GM23338 (cell line): ENCODE measurements around the gene TBC1D16.
"Not testable (repeated sequence)": the region's sequence is repeated elsewhere in the genome, so short reads cannot be mapped to it uniquely, and the experiment has no call there.

Source experiments
- CREB1 ChIP-seq: fragments of 250-450 bp; sonication (Bioruptor Pico); IDR thresholded peaks from 2 replicates; pipeline ENCODE4 v1.5.0; 2020; ENCODE audit warnings: low read depth, mild to moderate bottlenecking, moderate library complexity
- POLR2AphosphoS5 ChIP-seq: IDR thresholded peaks from 2 replicates; pipeline ENCODE4 v1.6.1; 2016; ENCODE audit warnings: antibody characterized with exemption, low read depth
- ZNF331 ChIP-seq: fragments of 250-450 bp; sonication (Bioruptor Pico); IDR thresholded peaks from 2 replicates; pipeline ENCODE4 v1.5.0; 2020; ENCODE audit warnings: low read depth, mild to moderate bottlenecking, moderate library complexity
- TF ChIP-seq, protein P1 (sequence below), 2 experiments: fragments of 200-600 bp in 1 of 2; sonication (generic) in 1 of 2; conservative IDR thresholded peaks; 2 replicates each; pipeline versions ENCODE4 v1.5.1 to v1.6.1; 2016 to 2017; ENCODE audit warnings: antibody characterized with exemption in 2 of 2, low read depth in 2 of 2, mild to moderate bottlenecking in 2 of 2, moderate library complexity in 1 of 2
- TF ChIP-seq, protein P2 (sequence below): IDR thresholded peaks from one replicate; pipeline ENCODE4 v1.6.1; 2018; ENCODE audit warnings: antibody characterized with exemption; ENCODE audit not compliant: unreplicated experiment

DNA sequence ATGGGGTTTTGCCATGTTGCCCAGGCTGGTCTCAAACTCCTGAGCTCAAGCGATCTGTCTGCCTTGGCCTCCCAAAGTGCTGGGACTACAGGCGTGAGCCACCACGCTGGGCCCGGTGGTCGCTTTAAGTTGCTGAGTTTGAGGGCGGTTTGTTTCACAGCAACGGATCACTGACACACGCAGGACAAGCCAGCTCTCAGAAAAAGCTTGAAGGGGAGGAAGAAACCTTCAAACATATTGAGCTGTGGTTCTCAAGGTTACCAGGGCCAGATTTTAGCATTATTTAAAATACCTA lies 79.3 kb downstream of the TBC1D16 start:
- TF ChIP-seq, protein P1, sequence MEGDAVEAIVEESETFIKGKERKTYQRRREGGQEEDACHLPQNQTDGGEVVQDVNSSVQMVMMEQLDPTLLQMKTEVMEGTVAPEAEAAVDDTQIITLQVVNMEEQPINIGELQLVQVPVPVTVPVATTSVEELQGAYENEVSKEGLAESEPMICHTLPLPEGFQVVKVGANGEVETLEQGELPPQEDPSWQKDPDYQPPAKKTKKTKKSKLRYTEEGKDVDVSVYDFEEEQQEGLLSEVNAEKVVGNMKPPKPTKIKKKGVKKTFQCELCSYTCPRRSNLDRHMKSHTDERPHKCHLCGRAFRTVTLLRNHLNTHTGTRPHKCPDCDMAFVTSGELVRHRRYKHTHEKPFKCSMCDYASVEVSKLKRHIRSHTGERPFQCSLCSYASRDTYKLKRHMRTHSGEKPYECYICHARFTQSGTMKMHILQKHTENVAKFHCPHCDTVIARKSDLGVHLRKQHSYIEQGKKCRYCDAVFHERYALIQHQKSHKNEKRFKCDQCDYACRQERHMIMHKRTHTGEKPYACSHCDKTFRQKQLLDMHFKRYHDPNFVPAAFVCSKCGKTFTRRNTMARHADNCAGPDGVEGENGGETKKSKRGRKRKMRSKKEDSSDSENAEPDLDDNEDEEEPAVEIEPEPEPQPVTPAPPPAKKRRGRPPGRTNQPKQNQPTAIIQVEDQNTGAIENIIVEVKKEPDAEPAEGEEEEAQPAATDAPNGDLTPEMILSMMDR (conservative IDR thresholded peaks at IDR 0.05; ENCODE audit: low read depth in 2 of 2), result not testable (repeated sequence)
- TF ChIP-seq CREB1 (CRISPR knock-in tag); POLR2AphosphoS5; ZNF331 (CRISPR knock-in tag): not testable (repeated sequence)
- TF ChIP-seq, protein P2, sequence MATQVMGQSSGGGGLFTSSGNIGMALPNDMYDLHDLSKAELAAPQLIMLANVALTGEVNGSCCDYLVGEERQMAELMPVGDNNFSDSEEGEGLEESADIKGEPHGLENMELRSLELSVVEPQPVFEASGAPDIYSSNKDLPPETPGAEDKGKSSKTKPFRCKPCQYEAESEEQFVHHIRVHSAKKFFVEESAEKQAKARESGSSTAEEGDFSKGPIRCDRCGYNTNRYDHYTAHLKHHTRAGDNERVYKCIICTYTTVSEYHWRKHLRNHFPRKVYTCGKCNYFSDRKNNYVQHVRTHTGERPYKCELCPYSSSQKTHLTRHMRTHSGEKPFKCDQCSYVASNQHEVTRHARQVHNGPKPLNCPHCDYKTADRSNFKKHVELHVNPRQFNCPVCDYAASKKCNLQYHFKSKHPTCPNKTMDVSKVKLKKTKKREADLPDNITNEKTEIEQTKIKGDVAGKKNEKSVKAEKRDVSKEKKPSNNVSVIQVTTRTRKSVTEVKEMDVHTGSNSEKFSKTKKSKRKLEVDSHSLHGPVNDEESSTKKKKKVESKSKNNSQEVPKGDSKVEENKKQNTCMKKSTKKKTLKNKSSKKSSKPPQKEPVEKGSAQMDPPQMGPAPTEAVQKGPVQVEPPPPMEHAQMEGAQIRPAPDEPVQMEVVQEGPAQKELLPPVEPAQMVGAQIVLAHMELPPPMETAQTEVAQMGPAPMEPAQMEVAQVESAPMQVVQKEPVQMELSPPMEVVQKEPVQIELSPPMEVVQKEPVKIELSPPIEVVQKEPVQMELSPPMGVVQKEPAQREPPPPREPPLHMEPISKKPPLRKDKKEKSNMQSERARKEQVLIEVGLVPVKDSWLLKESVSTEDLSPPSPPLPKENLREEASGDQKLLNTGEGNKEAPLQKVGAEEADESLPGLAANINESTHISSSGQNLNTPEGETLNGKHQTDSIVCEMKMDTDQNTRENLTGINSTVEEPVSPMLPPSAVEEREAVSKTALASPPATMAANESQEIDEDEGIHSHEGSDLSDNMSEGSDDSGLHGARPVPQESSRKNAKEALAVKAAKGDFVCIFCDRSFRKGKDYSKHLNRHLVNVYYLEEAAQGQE, result not testable (repeated sequence)
